ENCODE measurements around the gene COX4I2.

Gene COX4I2

DNA sequence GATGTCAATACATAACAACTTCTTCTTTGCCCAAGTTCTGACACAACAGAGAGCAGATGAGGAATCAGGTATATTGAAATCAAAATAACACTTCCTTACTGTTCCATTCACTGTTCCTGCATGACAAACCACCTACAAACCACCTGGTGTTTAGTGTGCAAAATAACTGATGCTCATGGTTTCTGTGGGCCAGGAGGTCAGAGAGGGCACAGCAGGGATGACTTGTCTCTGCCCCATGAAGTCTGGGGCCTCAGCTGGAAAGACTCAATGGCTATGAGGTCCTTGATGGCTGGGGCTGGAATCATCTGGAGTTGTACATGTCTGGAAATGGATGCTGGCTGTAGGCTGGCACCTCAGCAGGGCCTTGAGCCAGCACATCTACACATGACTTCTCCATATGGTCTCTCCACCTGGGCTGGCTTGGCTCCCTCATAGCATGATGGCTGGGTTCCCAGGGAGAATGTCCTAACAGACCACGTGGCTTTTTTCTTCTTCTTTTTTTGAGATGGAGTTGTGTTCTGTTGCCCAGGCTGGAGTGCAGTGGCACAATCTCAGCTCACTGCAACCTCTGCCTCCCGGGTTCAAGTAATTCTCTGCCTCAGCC, 7.4 kb upstream of the COX4I2 start:
- in situ Hi-C loops (cut with HindIII; ENCODE audit: low sequenced_read_pairs): no loop called here
- TF ChIP-seq, protein P1, sequence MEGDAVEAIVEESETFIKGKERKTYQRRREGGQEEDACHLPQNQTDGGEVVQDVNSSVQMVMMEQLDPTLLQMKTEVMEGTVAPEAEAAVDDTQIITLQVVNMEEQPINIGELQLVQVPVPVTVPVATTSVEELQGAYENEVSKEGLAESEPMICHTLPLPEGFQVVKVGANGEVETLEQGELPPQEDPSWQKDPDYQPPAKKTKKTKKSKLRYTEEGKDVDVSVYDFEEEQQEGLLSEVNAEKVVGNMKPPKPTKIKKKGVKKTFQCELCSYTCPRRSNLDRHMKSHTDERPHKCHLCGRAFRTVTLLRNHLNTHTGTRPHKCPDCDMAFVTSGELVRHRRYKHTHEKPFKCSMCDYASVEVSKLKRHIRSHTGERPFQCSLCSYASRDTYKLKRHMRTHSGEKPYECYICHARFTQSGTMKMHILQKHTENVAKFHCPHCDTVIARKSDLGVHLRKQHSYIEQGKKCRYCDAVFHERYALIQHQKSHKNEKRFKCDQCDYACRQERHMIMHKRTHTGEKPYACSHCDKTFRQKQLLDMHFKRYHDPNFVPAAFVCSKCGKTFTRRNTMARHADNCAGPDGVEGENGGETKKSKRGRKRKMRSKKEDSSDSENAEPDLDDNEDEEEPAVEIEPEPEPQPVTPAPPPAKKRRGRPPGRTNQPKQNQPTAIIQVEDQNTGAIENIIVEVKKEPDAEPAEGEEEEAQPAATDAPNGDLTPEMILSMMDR (IDR thresholded peaks at IDR 0.05; ENCODE audit: low read depth, low read length): no peak
- no peak overlapping the region for H3K4me3 ChIP-seq (ENCODE audit: low read depth, low read length)
- no peak for DNase-seq (ENCODE audit: low read depth, low spot score)

DNA sequence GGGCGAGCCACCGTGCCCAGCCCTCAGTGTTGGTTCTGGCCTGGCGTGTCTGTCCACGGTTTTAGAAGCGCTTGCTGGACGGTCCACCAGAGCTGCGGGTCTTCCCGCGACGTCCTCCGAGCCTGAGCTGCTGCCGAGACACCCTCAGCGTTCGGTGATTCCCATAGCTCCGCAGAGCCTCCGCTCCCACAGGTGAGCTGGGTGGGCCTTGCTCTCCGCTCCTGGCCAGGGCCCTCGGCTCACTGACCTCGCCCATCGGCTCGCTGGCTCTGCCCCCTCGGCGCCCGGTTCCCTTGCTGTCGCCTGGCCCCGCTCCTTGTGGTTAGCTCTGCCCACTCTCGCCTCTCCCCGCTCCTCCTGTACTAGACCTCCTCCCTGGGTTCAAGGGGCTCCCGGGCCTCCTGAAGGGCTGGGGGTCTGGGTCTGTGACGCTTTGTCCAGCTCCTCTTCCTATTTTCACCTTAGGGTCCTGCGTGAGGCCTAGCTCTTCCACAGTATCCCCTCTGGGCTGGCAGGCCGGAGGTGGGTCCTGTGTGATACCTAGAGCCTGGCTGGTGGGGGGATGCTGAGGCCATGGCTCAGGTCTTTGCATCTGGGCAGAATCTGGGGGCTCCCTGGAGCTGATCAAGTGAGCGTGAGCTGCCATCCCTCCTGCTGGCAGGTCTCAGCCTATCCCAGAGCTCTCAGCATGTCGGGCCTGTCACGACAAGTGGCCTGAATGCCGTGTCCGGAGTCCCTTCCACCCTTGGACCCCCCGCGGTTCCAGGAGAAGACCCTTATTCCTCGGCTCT, 5.0 kb upstream of the COX4I2 start:
- TF ChIP-seq, protein P1 (IDR thresholded peaks at IDR 0.05; ENCODE audit: low read depth, low read length): no peak
- in situ Hi-C loops (cut with HindIII; ENCODE audit: low sequenced_read_pairs): no loop called here
- no peak overlapping the region for H3K4me3 ChIP-seq (ENCODE audit: low read depth, low read length)
- DNase-seq (ENCODE audit: low read depth, low spot score): no peak

DNA sequence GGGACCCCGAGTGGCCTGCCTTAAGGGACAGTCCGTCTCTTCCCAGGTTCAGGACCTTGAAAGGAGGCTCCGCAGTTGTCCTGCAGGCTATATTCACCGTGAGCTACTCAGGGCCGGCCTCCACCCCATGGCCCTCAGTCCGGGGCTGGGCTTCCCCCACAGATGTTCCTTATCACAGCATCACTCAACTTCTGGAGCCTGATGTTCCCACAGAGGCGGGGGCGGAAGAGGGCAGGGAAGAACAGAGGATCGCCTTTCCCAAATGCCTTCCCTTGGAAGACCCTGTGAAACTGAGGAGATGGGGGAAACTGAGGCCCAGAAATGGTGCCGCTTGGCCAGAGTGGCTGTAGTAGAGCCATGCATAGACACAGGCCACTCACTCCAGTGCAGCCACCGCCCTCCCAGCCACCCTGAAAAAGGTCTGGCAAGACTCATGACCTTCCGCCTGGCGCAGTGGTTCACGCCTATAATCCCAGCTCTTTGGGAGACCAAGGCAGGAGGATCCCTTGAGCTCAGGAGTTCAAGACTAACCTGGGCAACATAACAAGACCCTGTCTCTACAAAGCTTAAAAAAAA, 4.3 kb upstream of the COX4I2 start:
- TF ChIP-seq, protein P1 (IDR thresholded peaks at IDR 0.05; ENCODE audit: low read depth, low read length): no peak
- no peak for DNase-seq (ENCODE audit: low read depth, low spot score)
- in situ Hi-C loops (cut with HindIII; ENCODE audit: low sequenced_read_pairs): no loop called here
- H3K4me3 ChIP-seq (ENCODE audit: low read depth, low read length): no peak overlapping the region

DNA sequence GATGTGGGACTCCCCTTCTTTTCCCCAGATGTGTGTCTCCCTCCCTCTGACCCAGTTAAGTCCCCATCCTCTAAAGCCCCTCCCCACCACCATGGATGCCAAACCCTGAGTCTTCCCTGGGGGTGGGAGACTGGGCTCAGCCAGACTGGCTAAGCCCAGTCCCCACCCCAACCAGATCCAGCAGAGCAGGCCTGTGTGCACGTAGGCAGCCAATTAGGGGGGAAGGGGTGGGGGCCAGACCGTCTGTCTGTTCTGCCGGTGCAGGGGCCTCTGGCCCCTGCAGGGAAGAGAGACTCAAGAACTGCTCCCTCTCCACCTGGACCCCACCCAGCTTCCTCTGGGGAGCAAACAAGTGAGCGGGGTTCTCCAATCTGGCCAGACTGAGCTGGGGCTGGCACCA, 605 bp downstream of the COX4I2 start:
- TF ChIP-seq, protein P1 (IDR thresholded peaks at IDR 0.05; ENCODE audit: low read depth, low read length): no peak
- no peak overlapping the region for H3K4me3 ChIP-seq (ENCODE audit: low read depth, low read length)
- in situ Hi-C loops (cut with HindIII; ENCODE audit: low sequenced_read_pairs): no loop called here
- DNase-seq (ENCODE audit: low read depth, low spot score): no peak

DNA sequence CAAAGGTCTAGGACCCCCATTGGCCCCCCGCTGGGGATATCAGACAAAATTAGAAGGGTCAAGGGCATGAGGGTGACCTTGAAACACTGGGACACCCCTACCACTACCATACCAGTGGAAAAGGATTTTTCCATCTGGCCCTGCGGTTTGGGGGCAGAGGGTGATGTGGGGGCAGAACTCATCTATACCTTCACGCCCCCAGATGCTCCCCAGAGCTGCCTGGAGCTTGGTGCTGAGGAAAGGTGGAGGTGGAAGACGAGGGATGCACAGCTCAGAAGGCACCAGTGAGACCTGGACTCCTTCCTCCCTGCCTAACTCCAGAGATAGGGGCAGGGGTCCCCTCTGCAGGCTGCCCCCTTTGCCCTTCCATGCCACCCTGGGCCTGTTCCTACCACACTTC, 1.1 kb downstream of the COX4I2 start:
- TF ChIP-seq, protein P1 (IDR thresholded peaks at IDR 0.05; ENCODE audit: low read depth, low read length): no peak
- no peak overlapping the region for H3K4me3 ChIP-seq (ENCODE audit: low read depth, low read length)
- no peak for DNase-seq (ENCODE audit: low read depth, low spot score)
- in situ Hi-C loops (cut with HindIII; ENCODE audit: low sequenced_read_pairs): no loop called here

DNA sequence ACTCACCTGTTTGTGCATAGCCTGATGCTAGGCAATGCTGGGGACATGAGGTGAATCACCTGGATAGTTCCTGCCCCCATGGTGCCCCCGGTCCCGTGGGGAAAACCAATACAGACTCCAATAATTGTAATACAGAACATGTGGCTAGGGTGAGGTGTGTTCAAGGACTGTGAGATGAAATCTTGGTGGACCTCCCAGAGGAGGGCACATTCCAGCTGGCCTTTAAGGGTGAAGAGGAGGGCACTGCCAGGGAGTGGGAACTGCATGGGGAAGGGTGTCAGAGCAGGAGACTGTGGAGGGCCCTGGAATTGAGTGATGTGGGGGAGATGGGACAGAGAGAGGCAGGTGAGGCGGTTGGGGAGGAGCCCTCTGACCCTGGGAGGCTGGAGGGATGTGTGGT, 2.5 kb downstream of the COX4I2 start:
- TF ChIP-seq, protein P1 (IDR thresholded peaks at IDR 0.05; ENCODE audit: low read depth, low read length): no peak
- DNase-seq (ENCODE audit: low read depth, low spot score): no peak
- in situ Hi-C loops (cut with HindIII; ENCODE audit: low sequenced_read_pairs): no loop called here
- no peak overlapping the region for H3K4me3 ChIP-seq (ENCODE audit: low read depth, low read length)
